K562 (cell line): ENCODE results near the gene ZFP14. TPM values are rescaled to one million over a fixed set of nuclear protein-coding genes. Genes with fewer than 3 reads are reported as not detected.

Experiments used
- CC2D1A ChIP-seq: fragments of 450-650 bp; IDR thresholded peaks from 2 replicates; pipeline ENCODE4 v1.6.1; 2017; ENCODE audit warnings: mild to moderate bottlenecking
- EP300 ChIP-seq: IDR thresholded peaks from 2 replicates; pipeline ENCODE4 v1.6.1; 2012; ENCODE audit warnings: low read length, improper control_type of control experiment
- HMGN3 ChIP-seq: IDR thresholded peaks from 2 replicates; pipeline ENCODE4 v1.6.1; 2011; ENCODE audit warnings: borderline replicate concordance, low read depth, mild to moderate bottlenecking, mixed read lengths, low read length; ENCODE audit not compliant: insufficient read length; ENCODE audit errors: extremely low read depth
- HNRNPLL ChIP-seq: fragments of 200-400 bp; formaldehyde crosslinking; IDR thresholded peaks from 2 replicates; pipeline ENCODE4 v1.6.1; 2017; ENCODE audit warnings: low read length, low read depth, mild to moderate bottlenecking; ENCODE audit not compliant: poor library complexity, severe bottlenecking
- IFI16 ChIP-seq: fragments of 250-450 bp; sonication (Bioruptor Pico); IDR thresholded peaks from 2 replicates; pipeline ENCODE4 v2.1.2; 2022; ENCODE audit warnings: mild to moderate bottlenecking, inconsistent platforms
- JUNB ChIP-seq: fragments of 450-650 bp; formaldehyde crosslinking; conservative IDR thresholded peaks from 2 replicates; pipeline ENCODE4 v1.4.0; 2020; ENCODE audit warnings: mild to moderate bottlenecking
- SOX6 ChIP-seq: fragments of 450-650 bp; IDR thresholded peaks from 2 replicates; pipeline ENCODE4 v1.6.1; 2014; ENCODE audit warnings: mild to moderate bottlenecking
- ZNF778 ChIP-seq: fragments of 450-650 bp; formaldehyde crosslinking; IDR thresholded peaks from 2 replicates; pipeline ENCODE4 v1.4.0; 2020; ENCODE audit warnings: mild to moderate bottlenecking, moderate library complexity
- polyA plus RNA-seq, 8 experiments: library from polyadenylated mRNA; depleted of rRNA in 4 of 8; stranded (reverse) in 5 of 8; unstranded in 3 of 8; fragments of >200 nt; fragmentation: Nextera tagmentation in 2 of 8; fragmentation: Illumina TruSeq in 1 of 8; extraction: Ambion mirVana in 2 of 8; extraction: Trizol in 1 of 8; gene quantifications; 2 replicates each; pipeline versions ENCODE4 v1.2.1 to v1.2.3, GENCODE V29; 2011 to 2014; ENCODE audit warnings: inconsistent platforms in 1 of 8, missing spikeins in 1 of 8
- total RNA-seq, 7 experiments: library from RNA; depleted of rRNA in 6 of 7; stranded (reverse); fragments of >200 nt in 6 of 7; fragmentation: Illumina TruSeq in 2 of 7; extraction: Trizol in 2 of 7; gene quantifications; 2 replicates each; pipeline versions ENCODE4 v1.2.1 to v1.2.3, GENCODE V29; 2011 to 2021; ENCODE audit warnings: low replicate concordance in 1 of 7
- TF ChIP-seq, protein P1 (sequence below): IDR thresholded peaks from 3 replicates; pipeline ENCODE4 v1.6.1; 2011; ENCODE audit warnings: borderline replicate concordance, mild to moderate bottlenecking, moderate library complexity; ENCODE audit not compliant: insufficient read length; ENCODE audit errors: extremely low read depth
- TF ChIP-seq, protein P2 (sequence below), 2 experiments: fragments of 450-650 bp in 1 of 2; sonication (generic) in 1 of 2; formaldehyde crosslinking in 1 of 2; IDR thresholded peaks; 2 replicates each; pipeline versions ENCODE4 v1.7.1 to v1.9.0; 2016 to 2022; ENCODE audit warnings: inconsistent platforms in 1 of 2, mild to moderate bottlenecking in 1 of 2, missing genetic modification reagents in 1 of 2
- TF ChIP-seq, protein P3 (sequence below): sonication (generic); formaldehyde crosslinking; IDR thresholded peaks from 2 replicates; pipeline ENCODE4 v1.8.1; 2022; ENCODE audit warnings: missing genetic modification reagents

ZFP14 gene
- total and polyA plus RNA-seq, 9 of the 15 experiments (the other 6 are each of a cell fraction or from before 2014, with no cell fraction given): 0.80 to 1.9 (median 1.4) TPM

DNA sequence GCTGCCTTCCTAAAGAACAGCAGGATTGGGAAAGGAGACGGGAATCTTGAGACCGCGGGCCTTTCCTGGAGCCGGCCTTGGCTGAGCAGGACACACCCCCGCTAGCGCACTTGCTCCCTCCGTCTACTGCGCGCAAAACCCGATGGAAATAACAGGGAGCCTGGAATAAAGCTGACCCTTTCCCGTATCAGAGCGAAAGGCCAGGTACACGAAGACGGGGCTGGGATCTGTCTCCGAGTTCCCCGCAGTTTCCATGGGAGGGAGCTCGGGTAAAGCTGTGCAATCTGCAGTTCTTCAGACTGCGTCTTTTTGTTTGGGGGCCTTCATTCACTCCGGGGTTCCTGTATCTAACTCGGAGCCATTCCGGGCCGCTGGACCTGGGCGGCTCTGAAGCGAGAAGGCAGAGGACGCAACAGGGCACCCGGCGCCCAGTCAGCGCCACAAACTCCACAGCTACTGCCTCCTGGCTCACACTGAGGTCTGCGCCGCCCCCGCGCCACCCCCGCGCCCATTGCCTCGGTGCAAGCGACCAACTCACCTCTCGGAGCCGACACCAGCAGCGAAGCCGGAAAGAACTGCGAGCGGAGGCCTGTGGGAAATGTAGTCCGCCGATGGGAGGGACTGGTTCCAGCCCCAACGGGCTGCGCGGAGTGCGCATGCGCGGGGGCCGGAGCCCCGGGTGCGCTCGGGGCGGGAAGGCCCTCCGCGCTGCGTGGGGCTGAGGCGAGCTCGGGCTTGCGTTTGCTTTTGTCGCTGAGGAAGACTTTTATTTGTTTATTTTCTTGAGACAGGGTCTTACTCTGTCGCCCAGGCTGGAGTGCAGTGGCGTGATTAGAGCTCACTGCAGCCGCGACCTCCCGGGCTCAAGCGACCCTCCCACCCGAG, at the start of gene ZFP14 (continued):
- TF ChIP-seq, protein P1, sequence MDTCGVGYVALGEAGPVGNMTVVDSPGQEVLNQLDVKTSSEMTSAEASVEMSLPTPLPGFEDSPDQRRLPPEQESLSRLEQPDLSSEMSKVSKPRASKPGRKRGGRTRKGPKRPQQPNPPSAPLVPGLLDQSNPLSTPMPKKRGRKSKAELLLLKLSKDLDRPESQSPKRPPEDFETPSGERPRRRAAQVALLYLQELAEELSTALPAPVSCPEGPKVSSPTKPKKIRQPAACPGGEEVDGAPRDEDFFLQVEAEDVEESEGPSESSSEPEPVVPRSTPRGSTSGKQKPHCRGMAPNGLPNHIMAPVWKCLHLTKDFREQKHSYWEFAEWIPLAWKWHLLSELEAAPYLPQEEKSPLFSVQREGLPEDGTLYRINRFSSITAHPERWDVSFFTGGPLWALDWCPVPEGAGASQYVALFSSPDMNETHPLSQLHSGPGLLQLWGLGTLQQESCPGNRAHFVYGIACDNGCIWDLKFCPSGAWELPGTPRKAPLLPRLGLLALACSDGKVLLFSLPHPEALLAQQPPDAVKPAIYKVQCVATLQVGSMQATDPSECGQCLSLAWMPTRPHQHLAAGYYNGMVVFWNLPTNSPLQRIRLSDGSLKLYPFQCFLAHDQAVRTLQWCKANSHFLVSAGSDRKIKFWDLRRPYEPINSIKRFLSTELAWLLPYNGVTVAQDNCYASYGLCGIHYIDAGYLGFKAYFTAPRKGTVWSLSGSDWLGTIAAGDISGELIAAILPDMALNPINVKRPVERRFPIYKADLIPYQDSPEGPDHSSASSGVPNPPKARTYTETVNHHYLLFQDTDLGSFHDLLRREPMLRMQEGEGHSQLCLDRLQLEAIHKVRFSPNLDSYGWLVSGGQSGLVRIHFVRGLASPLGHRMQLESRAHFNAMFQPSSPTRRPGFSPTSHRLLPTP: no peak
- TF ChIP-seq JUNB (CRISPR knock-in tag) (no peak), HMGN3 (peak; percentile 29), IFI16 (CRISPR knock-in tag) (no peak), HNRNPLL (peak; percentile 47), ZNF778 (CRISPR knock-in tag) (no peak), CC2D1A (peak; percentile 46; the same call in 1 of the 2 replicates), SOX6 (0 out of 2 replicates have a peak, but pooled peaks have one; percentile 29), EP300 (no peak)
- TF ChIP-seq, protein P2, sequence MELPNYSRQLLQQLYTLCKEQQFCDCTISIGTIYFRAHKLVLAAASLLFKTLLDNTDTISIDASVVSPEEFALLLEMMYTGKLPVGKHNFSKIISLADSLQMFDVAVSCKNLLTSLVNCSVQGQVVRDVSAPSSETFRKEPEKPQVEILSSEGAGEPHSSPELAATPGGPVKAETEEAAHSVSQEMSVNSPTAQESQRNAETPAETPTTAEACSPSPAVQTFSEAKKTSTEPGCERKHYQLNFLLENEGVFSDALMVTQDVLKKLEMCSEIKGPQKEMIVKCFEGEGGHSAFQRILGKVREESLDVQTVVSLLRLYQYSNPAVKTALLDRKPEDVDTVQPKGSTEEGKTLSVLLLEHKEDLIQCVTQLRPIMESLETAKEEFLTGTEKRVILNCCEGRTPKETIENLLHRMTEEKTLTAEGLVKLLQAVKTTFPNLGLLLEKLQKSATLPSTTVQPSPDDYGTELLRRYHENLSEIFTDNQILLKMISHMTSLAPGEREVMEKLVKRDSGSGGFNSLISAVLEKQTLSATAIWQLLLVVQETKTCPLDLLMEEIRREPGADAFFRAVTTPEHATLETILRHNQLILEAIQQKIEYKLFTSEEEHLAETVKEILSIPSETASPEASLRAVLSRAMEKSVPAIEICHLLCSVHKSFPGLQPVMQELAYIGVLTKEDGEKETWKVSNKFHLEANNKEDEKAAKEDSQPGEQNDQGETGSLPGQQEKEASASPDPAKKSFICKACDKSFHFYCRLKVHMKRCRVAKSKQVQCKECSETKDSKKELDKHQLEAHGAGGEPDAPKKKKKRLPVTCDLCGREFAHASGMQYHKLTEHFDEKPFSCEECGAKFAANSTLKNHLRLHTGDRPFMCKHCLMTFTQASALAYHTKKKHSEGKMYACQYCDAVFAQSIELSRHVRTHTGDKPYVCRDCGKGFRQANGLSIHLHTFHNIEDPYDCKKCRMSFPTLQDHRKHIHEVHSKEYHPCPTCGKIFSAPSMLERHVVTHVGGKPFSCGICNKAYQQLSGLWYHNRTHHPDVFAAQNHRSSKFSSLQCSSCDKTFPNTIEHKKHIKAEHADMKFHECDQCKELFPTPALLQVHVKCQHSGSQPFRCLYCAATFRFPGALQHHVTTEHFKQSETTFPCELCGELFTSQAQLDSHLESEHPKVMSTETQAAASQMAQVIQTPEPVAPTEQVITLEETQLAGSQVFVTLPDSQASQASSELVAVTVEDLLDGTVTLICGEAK (IDR thresholded peaks at IDR 0.05): peak; percentile 76
- TF ChIP-seq, protein P2 (CRISPR knock-in tag; IDR thresholded peaks at IDR 0.05): no peak
- TF ChIP-seq, protein P3, sequence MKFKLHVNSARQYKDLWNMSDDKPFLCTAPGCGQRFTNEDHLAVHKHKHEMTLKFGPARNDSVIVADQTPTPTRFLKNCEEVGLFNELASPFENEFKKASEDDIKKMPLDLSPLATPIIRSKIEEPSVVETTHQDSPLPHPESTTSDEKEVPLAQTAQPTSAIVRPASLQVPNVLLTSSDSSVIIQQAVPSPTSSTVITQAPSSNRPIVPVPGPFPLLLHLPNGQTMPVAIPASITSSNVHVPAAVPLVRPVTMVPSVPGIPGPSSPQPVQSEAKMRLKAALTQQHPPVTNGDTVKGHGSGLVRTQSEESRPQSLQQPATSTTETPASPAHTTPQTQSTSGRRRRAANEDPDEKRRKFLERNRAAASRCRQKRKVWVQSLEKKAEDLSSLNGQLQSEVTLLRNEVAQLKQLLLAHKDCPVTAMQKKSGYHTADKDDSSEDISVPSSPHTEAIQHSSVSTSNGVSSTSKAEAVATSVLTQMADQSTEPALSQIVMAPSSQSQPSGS (CRISPR knock-in tag): peak; percentile 14; the same call in 1 of the 2 replicates
